ENCODE measurements around the gene SUPT20H.

DNA sequence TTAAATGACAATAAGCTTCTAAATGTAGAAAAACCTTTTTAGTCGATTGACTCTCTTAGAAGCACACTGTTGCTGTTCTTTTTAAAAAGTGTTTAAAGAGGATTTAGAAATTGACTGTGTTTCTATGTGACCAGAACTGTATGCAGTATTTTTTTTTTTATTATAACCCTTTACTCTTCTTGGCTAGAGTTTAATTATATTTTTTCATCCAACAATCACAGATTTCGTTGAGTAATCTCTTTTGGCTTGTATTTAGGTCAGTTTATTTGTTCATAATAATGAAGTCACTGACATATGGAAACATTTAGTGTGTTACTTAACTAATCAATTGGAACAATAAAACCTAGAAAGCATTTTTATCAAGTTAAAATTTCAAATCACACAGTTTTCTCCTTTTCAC is 26.1 kb upstream of the SUPT20H start:
- TF ChIP-seq, protein P1, sequence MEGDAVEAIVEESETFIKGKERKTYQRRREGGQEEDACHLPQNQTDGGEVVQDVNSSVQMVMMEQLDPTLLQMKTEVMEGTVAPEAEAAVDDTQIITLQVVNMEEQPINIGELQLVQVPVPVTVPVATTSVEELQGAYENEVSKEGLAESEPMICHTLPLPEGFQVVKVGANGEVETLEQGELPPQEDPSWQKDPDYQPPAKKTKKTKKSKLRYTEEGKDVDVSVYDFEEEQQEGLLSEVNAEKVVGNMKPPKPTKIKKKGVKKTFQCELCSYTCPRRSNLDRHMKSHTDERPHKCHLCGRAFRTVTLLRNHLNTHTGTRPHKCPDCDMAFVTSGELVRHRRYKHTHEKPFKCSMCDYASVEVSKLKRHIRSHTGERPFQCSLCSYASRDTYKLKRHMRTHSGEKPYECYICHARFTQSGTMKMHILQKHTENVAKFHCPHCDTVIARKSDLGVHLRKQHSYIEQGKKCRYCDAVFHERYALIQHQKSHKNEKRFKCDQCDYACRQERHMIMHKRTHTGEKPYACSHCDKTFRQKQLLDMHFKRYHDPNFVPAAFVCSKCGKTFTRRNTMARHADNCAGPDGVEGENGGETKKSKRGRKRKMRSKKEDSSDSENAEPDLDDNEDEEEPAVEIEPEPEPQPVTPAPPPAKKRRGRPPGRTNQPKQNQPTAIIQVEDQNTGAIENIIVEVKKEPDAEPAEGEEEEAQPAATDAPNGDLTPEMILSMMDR (conservative IDR thresholded peaks at IDR 0.05; ENCODE audit: low read depth, low read length), result no peak
- no peak for TF ChIP-seq EZH2 (IDR thresholded peaks at IDR 0.05; ENCODE audit: borderline replicate concordance, low read depth, low read length, poor library complexity, severe bottlenecking)

Data from A673 (cell line).